Activated T-cell treated with anti-CD3 and anti-CD28 coated beads, Interleukin-2, amount 50 U/mL, for 4 hours (primary cell): Measurements from ENCODE around the gene DCPS. TPM values are rescaled to one million over a fixed set of nuclear protein-coding genes. Genes with fewer than 3 reads are reported as not detected.
"Not testable (repeated sequence)": the region's sequence is repeated elsewhere in the genome, so short reads cannot be mapped to it uniquely, and the experiment has no call there.

Source experiments
- ATAC-seq, 2 donors: fragments of 200-7000 bp; cut with Tn5 transposase; one replicate each; pipeline ENCODE4 v1.10.0; 2021
- DNase-seq: peaks from one replicate; pipeline ENCODE4 v3.0.0-alpha.2; 2020
- H3K27me3 Mint-ChIP-seq: one replicate; pipeline ENCODE4 v1.8.0; 2021; ENCODE audit warnings: low read depth, mixed read lengths
- H3K36me3 Mint-ChIP-seq: one replicate; pipeline ENCODE4 v1.8.0; 2022; ENCODE audit warnings: mixed read lengths; ENCODE audit not compliant: insufficient read depth
- H3K4me1 Mint-ChIP-seq: one replicate; pipeline ENCODE4 v1.8.0; 2021; ENCODE audit warnings: low read depth, mixed read lengths
- H3K4me3 Mint-ChIP-seq: one replicate; pipeline ENCODE4 v1.8.0; 2021; ENCODE audit warnings: mild to moderate bottlenecking, moderate library complexity, mixed read lengths
- H3K9me3 Mint-ChIP-seq: one replicate; pipeline ENCODE4 v1.8.0; 2021; ENCODE audit warnings: mixed read lengths
- total RNA-seq, 3 donors: library from RNA; stranded (reverse); gene quantifications; one replicate each; pipeline ENCODE4 v1.2.1, GENCODE V29; 2021

The DCPS gene
- total RNA-seq, 3 donors from 2014 or later: 31.4 to 37.6 (median 37.5) TPM

GRCh38 chr11:126393143-126393542, 89.3 kb downstream of the DCPS start:
- Mint-ChIP-seq H3K4me3 (no peak overlapping the region), H3K4me1 (peaks cover 3% of the 10 kb centered on the region), H3K9me3 (no peaks in the 10 kb centered on the region), H3K27me3 (no peaks in the 10 kb centered on the region), H3K36me3 (no peaks in the 10 kb centered on the region)
- ATAC-seq (no peak), DNase-seq (no peak)

DNA sequence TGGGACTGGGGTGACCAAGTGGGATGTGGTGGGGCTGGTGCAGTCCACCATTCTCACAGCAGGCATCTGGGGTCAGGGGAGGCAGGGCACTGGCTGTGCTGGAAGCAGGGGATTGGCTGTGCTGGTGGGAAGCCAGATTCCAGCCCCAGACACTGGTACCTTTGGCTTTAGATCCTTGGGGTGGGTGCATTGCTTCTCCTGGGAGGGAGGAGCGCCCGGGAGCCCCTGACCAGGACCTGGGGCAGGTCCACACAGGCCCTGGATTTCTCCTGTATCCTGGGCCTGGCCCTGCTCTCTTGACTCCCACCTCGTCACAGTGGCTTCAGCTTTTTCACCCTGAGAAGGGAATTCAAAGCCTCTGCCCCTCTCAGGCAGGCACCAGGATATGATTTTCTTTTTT, 90.2 kb downstream of the DCPS start:
- no peaks in the 10 kb centered on the region for H3K27me3 Mint-ChIP-seq
- ATAC-seq (no peak), DNase-seq (no peak)
- H3K36me3 Mint-ChIP-seq: no peaks in the 10 kb centered on the region
- H3K4me1 Mint-ChIP-seq: peaks cover 3% of the 10 kb centered on the region
- H3K9me3 Mint-ChIP-seq: no peaks in the 10 kb centered on the region
- no peak overlapping the region for H3K4me3 Mint-ChIP-seq

- H3K27me3 Mint-ChIP-seq, ATAC-seq, H3K4me3 Mint-ChIP-seq, DNase-seq, H3K9me3 Mint-ChIP-seq, H3K4me1 Mint-ChIP-seq, H3K36me3 Mint-ChIP-seq: not testable (repeated sequence)
Measured at GRCh38 chr11:126394634-126395072, 90.8 kb downstream of the DCPS start.

Other genes with a start within 250 kb of the DCPS start
- 1 to 10 TPM; 3.3 to 5.1 (median 3.9) TPM for gene CDON, start 241.2 kb upstream of the DCPS start, total RNA-seq
- 10 to 100 TPM; 51.0 to 52.0 (median 51.4) TPM for gene RPUSD4, start 92.4 kb upstream of the DCPS start, total RNA-seq
- 10 to 100 TPM; 15.9 to 18.6 (median 17.0) TPM for gene FAM118B, start 92.3 kb upstream of the DCPS start, total RNA-seq
- 100 to 1,000 TPM; 213 to 222 (median 214) TPM for gene SRPRA, start 35.2 kb upstream of the DCPS start, total RNA-seq
- 10 to 100 TPM; 51.2 to 55.5 (median 51.4) TPM for gene FOXRED1, start 34.9 kb upstream of the DCPS start, total RNA-seq
- gene TIRAP, start 21.0 kb upstream of the DCPS start, total RNA-seq: 1 to 10 TPM; 4.8 to 6.4 (median 5.4) TPM
- 1 to 10 TPM; 7.7 to 8.2 (median 7.9) TPM for gene ST3GAL4, start 51.6 kb downstream of the DCPS start, total RNA-seq